ENCODE measurements around the gene SLC25A18. TPM values are rescaled to one million over a fixed set of nuclear protein-coding genes. Genes with fewer than 3 reads are reported as not detected.

SLC25A18 gene
- total RNA-seq, 1 experiment from 2014 or later = 2.1 TPM

- H3K27ac Mint-ChIP-seq = peak overlapping the region; percentile 6
- H3K4me3 Mint-ChIP-seq = no peak overlapping the region
- ATAC-seq (no peak), DNase-seq (ENCODE audit: low spot score) (no peak)
- TF ChIP-seq, protein P1, sequence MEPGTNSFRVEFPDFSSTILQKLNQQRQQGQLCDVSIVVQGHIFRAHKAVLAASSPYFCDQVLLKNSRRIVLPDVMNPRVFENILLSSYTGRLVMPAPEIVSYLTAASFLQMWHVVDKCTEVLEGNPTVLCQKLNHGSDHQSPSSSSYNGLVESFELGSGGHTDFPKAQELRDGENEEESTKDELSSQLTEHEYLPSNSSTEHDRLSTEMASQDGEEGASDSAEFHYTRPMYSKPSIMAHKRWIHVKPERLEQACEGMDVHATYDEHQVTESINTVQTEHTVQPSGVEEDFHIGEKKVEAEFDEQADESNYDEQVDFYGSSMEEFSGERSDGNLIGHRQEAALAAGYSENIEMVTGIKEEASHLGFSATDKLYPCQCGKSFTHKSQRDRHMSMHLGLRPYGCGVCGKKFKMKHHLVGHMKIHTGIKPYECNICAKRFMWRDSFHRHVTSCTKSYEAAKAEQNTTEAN (CRISPR knock-in tag; IDR thresholded peaks at IDR 0.05) = 0 out of 2 replicates have a peak, but pooled peaks have one; percentile 26
- TF ChIP-seq, protein P2, sequence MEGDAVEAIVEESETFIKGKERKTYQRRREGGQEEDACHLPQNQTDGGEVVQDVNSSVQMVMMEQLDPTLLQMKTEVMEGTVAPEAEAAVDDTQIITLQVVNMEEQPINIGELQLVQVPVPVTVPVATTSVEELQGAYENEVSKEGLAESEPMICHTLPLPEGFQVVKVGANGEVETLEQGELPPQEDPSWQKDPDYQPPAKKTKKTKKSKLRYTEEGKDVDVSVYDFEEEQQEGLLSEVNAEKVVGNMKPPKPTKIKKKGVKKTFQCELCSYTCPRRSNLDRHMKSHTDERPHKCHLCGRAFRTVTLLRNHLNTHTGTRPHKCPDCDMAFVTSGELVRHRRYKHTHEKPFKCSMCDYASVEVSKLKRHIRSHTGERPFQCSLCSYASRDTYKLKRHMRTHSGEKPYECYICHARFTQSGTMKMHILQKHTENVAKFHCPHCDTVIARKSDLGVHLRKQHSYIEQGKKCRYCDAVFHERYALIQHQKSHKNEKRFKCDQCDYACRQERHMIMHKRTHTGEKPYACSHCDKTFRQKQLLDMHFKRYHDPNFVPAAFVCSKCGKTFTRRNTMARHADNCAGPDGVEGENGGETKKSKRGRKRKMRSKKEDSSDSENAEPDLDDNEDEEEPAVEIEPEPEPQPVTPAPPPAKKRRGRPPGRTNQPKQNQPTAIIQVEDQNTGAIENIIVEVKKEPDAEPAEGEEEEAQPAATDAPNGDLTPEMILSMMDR (IDR thresholded peaks at IDR 0.05) = no peak
- no peaks in the 10 kb centered on the region for H3K36me3 Mint-ChIP-seq
- no peaks in the 10 kb centered on the region for H3K9me3 Mint-ChIP-seq
- H3K4me1 Mint-ChIP-seq = peaks cover 24% of the 10 kb centered on the region
- CTCF ChIA-PET = interaction anchor here (0.7 to 1.3 kb wide), 5 partner anchors 9 to 451 kb away, joined by 3 to 7 read pairs (median 4); no protein-coding TSS in a partner anchor
- H3K27me3 Mint-ChIP-seq (ENCODE audit: low read depth) = no peaks in the 10 kb centered on the region
- POLR2A ChIA-PET = interaction anchor here (0.5 to 1.2 kb wide), 2 partner anchors 13 to 369 kb away, joined by 5 to 7 read pairs; no protein-coding TSS in a partner anchor
Measured at GRCh38 chr22:17570851-17571631, 7.7 kb downstream of the SLC25A18 start.

- H3K36me3 Mint-ChIP-seq = no peaks in the 10 kb centered on the region
- ATAC-seq = no peak
- H3K27ac Mint-ChIP-seq = 0 out of 2 replicates have a peak overlapping the region, but pooled peaks have one; percentile 15
- ChIA-PET CTCF (interaction anchor here (2.1 kb wide), 1 partner anchor 404 kb away, joined by 6 read pairs; no protein-coding TSS in a partner anchor), POLR2A (no interaction called here)
- H3K27me3 Mint-ChIP-seq (ENCODE audit: low read depth) = no peaks in the 10 kb centered on the region
- no peak for DNase-seq (ENCODE audit: low spot score)
- H3K4me1 Mint-ChIP-seq = peaks cover 19% of the 10 kb centered on the region
- H3K9me3 Mint-ChIP-seq = no peaks in the 10 kb centered on the region
- H3K4me3 Mint-ChIP-seq = no peak overlapping the region
- no peak for TF ChIP-seq ARID4B (CRISPR knock-in tag; IDR thresholded peaks at IDR 0.05; ENCODE audit: borderline replicate concordance)
- no peak for TF ChIP-seq NR1H2 (CRISPR knock-in tag; IDR thresholded peaks at IDR 0.05)
- TF ChIP-seq ESRRA (CRISPR knock-in tag; IDR thresholded peaks at IDR 0.05; ENCODE audit: borderline replicate concordance) = no peak
- TF ChIP-seq GTF2I (CRISPR knock-in tag; conservative IDR thresholded peaks at IDR 0.05) = no peak
- TF ChIP-seq SMAD4 (CRISPR knock-in tag; IDR thresholded peaks at IDR 0.05) = no peak
- TF ChIP-seq ATF3 (CRISPR knock-in tag; conservative IDR thresholded peaks at IDR 0.05) = no peak
- TF ChIP-seq E2F5 (CRISPR knock-in tag; IDR thresholded peaks at IDR 0.05) = no peak
- TF ChIP-seq, protein P3, sequence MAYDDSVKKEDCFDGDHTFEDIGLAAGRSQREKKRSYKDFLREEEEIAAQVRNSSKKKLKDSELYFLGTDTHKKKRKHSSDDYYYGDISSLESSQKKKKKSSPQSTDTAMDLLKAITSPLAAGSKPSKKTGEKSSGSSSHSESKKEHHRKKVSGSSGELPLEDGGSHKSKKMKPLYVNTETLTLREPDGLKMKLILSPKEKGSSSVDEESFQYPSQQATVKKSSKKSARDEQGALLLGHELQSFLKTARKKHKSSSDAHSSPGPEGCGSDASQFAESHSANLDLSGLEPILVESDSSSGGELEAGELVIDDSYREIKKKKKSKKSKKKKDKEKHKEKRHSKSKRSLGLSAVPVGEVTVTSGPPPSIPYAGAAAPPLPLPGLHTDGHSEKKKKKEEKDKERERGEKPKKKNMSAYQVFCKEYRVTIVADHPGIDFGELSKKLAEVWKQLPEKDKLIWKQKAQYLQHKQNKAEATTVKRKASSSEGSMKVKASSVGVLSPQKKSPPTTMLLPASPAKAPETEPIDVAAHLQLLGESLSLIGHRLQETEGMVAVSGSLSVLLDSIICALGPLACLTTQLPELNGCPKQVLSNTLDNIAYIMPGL (CRISPR knock-in tag; IDR thresholded peaks at IDR 0.05) = no peak
- TF ChIP-seq, protein P4, sequence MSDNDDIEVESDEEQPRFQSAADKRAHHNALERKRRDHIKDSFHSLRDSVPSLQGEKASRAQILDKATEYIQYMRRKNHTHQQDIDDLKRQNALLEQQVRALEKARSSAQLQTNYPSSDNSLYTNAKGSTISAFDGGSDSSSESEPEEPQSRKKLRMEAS (CRISPR knock-in tag; IDR thresholded peaks at IDR 0.05) = no peak
- TF ChIP-seq ZSCAN18 (CRISPR knock-in tag; IDR thresholded peaks at IDR 0.05) = no peak
- TF ChIP-seq, protein P5, sequence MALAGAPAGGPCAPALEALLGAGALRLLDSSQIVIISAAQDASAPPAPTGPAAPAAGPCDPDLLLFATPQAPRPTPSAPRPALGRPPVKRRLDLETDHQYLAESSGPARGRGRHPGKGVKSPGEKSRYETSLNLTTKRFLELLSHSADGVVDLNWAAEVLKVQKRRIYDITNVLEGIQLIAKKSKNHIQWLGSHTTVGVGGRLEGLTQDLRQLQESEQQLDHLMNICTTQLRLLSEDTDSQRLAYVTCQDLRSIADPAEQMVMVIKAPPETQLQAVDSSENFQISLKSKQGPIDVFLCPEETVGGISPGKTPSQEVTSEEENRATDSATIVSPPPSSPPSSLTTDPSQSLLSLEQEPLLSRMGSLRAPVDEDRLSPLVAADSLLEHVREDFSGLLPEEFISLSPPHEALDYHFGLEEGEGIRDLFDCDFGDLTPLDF (CRISPR knock-in tag; IDR thresholded peaks at IDR 0.05) = no peak
- no peak for TF ChIP-seq OVOL2 (CRISPR knock-in tag; IDR thresholded peaks at IDR 0.05; ENCODE audit: borderline replicate concordance)
- TF ChIP-seq EMX1 (CRISPR knock-in tag; IDR thresholded peaks at IDR 0.05) = no peak
- no peak for TF ChIP-seq TEAD1 (CRISPR knock-in tag; IDR thresholded peaks at IDR 0.05)
- TF ChIP-seq GRHL2 (CRISPR knock-in tag; IDR thresholded peaks at IDR 0.05; ENCODE audit: insufficient replicate concordance, severe bottlenecking) = no peak
Measured at GRCh38 chr22:17575151-17575550, 11.9 kb downstream of the SLC25A18 start.
